C4-2B (cell line): ENCODE results near the gene MAMDC2.

Source experiments
- ZFX ChIP-seq: fragments of 450-650 bp; IDR thresholded peaks from 2 replicates; pipeline ENCODE4 v1.6.1; 2017
- TF ChIP-seq, protein P1 (sequence below): fragments of 450-650 bp; conservative IDR thresholded peaks from 2 replicates; pipeline ENCODE4 v1.5.1; 2017; ENCODE audit warnings: mild to moderate bottlenecking

DNA sequence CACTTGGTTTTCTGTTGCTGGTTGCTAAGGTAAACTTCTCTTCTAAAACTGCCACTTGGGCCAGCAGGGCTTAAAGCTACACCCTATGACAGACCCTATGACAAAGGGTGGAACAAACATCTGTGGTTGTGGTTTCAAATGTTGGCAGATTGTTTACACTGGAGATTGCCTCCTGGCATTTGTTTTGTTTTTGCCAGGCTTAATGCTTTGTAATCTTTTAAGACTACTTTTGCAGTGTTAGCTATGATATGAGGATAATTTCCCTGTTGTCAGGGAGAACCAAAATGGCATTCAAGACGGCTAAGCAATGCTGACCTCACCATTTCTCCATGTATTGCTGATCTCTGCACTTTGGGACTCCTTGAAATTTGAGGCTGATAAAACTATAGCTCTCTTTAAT is 50.3 kb downstream of the MAMDC2 start:
- TF ChIP-seq, protein P1, sequence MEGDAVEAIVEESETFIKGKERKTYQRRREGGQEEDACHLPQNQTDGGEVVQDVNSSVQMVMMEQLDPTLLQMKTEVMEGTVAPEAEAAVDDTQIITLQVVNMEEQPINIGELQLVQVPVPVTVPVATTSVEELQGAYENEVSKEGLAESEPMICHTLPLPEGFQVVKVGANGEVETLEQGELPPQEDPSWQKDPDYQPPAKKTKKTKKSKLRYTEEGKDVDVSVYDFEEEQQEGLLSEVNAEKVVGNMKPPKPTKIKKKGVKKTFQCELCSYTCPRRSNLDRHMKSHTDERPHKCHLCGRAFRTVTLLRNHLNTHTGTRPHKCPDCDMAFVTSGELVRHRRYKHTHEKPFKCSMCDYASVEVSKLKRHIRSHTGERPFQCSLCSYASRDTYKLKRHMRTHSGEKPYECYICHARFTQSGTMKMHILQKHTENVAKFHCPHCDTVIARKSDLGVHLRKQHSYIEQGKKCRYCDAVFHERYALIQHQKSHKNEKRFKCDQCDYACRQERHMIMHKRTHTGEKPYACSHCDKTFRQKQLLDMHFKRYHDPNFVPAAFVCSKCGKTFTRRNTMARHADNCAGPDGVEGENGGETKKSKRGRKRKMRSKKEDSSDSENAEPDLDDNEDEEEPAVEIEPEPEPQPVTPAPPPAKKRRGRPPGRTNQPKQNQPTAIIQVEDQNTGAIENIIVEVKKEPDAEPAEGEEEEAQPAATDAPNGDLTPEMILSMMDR: no peak
- TF ChIP-seq ZFX: no peak
